GM12864 (cell line): ENCODE data around the gene C6.
"Not testable (repeated sequence)": the region's sequence is repeated elsewhere in the genome, so short reads cannot be mapped to it uniquely, and the experiment has no call there.

Experiments
- DNase-seq: peaks from one replicate; pipeline ENCODE4 v3.0.0-alpha.2; 2011; ENCODE audit warnings: low read depth
- H3K4me3 ChIP-seq: 2 replicates; pipeline ENCODE4 v1.5.1; 2011; ENCODE audit warnings: mild to moderate bottlenecking, low read depth, low read length, control low read depth
- CTCF ChIP-seq: IDR thresholded peaks from 2 replicates; pipeline ENCODE4 v1.5.1; 2011; ENCODE audit warnings: low read depth, mild to moderate bottlenecking, moderate library complexity, low read length, control low read depth, inconsistent platforms; ENCODE audit errors: missing control alignments

C6 gene

DNA sequence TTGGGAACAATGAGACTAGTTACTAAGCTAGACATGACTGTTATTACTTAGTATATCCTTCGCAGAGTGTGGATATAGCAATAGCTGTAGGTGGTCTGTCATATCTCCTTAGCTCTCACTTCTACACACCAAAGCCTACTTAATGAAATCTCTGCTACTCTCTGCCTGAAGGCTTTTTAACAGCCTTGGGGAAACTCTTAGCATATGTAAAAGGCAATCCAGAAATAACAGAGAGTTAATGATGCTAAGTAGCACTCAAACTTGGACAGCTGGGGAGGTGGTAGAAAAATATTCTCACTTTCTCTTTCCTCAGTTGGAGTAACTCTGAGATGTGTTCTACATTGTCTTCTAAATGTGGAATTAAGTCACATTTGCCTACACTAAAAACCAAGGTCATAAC is 30.2 kb upstream of the C6 start:
- no peak for TF ChIP-seq CTCF
- no peak overlapping the region for H3K4me3 ChIP-seq
- no peak for DNase-seq

- no peak for DNase-seq
- H3K4me3 ChIP-seq: no peak overlapping the region
- TF ChIP-seq CTCF: no peak
Measured at GRCh38 chr5:41240985-41241384, 27.7 kb upstream of the C6 start.

DNA sequence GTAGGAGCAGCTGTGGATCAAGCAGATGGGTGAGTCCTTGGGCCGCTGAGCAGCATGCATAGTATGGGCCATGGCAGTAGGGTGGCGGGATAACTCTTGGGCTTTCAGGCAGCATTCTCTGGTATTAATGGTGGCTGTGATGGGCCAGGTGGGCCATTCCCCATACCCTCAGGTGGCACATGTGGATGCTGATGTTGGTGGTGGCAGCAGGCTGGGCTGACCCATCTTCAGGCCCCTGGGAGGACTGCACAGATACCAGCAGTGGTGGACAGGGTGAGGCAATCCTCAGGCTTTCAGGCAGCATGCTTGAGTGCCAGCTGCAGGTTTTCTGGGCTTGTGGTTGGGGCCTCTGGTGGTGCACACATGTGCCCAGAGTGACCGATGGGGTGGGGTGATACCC is 27.1 kb upstream of the C6 start:
- no peak for DNase-seq
- no peak overlapping the region for H3K4me3 ChIP-seq
- TF ChIP-seq CTCF: no peak

GRCh38 chr5:41234475-41234874 is 21.1 kb upstream of the C6 start:
- DNase-seq: no peak
- H3K4me3 ChIP-seq: no peak overlapping the region
- TF ChIP-seq CTCF: no peak

DNA sequence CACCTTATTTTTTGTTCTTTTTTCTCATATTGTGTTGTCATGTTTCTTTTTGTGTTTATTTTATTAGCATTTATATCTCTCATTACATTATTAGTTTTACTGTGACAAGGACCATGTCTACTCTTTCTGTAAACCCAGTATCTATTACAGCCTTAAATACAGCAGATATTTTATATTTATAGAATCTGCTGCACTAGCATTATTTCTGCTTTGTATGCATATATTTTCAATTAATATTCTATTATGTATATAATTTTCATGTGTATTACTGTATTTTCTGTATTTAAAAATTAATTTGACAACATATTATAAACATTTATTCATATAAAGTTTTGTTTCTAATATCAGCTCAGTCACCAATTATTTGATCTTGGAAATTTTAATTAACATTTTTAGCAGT is 19.5 kb upstream of the C6 start:
- DNase-seq: no peak
- H3K4me3 ChIP-seq: no peak overlapping the region
- no peak for TF ChIP-seq CTCF

GRCh38 chr5:41230276-41230675 is 16.9 kb upstream of the C6 start:
- not testable (repeated sequence) for H3K4me3 ChIP-seq, DNase-seq

DNA sequence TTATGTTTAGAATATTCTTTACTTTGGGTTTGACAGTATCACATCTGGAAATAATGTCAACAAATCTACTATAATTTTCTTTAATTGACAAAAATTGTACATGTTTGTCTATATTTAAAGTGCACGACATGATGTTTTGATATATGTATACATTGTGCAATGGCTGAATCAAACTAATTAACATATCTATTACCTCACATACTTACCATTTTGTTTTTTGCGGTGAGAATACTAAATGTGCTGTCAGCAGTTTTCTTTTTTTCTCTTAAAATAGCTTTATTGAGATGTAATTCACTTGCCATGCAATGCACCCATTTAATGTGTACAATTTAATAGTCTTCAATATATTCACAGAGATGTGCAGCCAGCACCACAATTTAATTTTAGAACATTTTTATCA is 10.6 kb upstream of the C6 start:
- no peak for TF ChIP-seq CTCF
- DNase-seq: no peak
- no peak overlapping the region for H3K4me3 ChIP-seq
